ENCODE results near the gene PADI1. TPM values are rescaled to one million over a fixed set of nuclear protein-coding genes. Genes with fewer than 3 reads are reported as not detected.
"Not testable (repeated sequence)": the region's sequence is repeated elsewhere in the genome, so short reads cannot be mapped to it uniquely, and the experiment has no call there.

Gene PADI1
- polyA plus RNA-seq, 1 donor: 0.47 TPM

DNA sequence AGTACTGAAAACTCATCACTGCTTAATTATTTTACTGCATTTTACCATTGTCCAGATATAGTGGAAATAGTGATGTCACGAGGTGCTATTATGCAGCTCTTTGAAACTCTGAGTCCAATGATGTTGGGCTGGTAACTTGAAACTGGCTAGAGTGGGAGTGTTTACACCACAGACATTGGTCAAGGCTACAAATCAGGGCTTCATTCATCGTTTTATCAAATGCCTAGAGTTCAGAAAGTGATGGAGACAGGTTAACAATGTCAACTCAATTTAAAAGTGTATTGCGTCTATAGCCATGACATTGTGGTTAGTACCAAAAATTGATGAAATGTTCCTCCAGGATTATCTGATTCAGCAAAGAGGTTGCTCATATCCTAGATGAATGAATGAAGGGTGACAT, 12.7 kb downstream of the PADI1 start:
- no peak for DNase-seq (ENCODE audit: low read depth)

DNA sequence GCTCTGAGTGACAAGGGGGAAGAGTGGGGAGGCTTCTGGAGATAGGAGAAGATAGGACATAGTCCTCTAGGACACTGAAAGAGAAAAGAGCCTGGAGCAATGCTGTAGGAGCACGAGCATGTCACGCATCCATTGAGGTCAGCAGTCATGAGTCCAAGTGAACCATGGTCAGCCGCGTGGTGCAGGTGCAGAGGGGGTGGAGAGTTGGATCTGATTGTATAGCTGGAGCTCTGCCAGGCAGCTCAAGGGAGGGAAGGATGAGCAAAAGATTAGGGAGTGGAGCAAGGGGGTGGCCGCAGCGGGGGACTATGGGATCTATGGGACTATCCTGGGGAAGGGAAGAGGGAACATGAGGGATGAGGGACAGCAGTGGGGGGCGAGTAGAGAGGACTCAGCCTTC, 14.0 kb downstream of the PADI1 start:
- DNase-seq (ENCODE audit: low read depth): no peak

DNA sequence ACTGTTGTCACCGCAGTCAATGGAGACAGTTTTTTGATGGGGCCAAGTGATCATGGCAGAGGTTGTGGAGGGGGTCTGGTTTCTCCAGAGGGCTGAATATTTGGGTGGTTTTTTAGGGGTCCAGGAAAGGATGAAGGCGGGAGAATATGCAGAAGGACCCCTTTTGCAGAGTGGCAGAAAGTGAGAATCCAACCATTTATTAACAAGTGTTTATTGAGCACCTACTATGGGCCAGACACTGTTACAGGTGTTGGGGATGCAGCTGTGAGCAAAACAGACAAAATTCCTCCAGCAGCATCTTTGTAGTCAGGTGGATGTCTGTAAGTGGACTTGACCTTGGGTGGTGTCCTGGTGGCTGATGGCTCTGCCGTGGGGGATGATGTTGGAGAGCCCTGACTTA, 15.4 kb downstream of the PADI1 start:
- no peak for DNase-seq (ENCODE audit: low read depth)

DNA sequence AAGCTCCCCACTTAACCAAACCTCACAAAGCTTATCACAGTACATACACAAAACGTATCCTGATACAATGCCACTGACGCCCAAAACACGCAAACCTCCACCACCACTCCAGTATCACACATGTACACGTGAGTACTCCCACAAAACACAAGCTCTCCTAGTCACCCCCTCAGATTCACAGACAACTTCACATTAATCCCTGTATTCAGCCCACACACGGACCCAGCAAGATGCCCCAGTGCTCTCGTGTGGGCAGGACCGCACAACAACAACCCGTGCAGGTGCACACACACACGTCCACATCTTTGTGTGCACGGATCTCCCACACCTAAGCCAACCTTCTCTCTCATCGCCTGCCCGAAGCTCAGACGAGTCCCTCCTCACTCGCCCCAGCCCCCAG, 17.6 kb downstream of the PADI1 start:
- no peak for DNase-seq (ENCODE audit: low read depth)

DNA sequence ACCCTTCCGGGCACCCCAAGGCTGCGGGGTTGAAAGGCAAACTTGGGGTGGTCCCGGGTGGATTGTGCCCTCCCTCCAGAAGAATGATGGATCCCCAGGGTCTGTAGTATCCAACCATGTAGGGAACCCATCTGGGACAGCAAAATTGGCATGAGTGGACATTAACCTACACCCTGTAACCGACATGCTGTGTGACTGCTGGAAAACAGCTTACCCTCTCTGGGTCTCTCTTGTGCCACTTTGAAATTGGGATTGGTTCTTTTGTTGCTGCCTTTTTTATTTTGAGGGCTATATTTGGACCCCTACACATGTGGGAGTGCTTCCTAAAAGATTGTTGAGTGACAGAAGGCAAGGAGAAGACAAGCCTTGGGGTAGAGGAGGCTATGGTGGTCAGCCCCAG, 19.5 kb downstream of the PADI1 start:
- DNase-seq (ENCODE audit: low read depth): no peak

DNA sequence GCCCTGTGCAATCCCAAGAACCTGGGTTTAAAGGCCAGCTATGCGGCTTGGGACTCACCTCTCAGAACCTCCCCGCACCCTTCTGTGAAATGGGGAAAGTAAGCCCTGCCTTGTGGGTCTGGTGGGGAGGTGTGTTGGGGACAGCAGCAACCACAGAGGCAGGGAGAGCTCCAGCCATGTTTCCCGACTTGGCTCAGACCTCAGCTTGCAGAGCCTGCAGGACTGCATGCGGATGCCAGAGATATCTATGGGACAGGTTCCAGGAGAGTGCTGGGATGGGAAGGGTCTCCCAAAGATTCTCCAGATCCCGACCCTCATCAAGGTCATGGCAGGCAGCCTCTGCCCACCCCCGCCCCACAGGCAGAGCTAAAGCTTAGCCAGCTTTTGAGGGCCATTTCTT, 20.2 kb downstream of the PADI1 start:
- no peak for DNase-seq (ENCODE audit: low read depth)

DNA sequence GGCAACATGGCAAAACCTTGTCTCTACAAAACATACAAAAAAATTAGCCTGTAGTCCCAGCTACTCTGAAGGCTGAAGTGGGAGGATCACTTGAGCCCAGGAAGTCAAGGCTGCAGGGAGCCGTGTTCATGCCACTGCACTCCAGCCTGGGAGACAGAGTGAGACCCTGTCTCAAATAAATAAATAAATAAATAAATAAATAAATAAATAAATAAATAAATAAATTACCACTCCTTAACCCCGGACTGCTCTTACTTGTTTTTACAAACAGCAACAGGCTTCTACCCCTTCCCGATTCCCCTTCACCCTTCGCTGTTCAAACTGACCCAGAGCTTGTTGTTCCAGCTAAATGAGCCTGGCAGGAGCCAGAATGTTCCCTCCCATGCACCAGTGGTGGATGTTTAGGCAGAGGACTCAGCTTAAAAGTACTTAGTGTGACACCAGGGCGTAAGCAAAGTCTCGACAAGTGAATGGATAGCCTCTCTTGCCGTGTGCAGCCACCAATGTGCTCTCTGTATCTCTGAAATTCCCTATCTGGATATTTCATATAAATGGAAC, 22.5 kb downstream of the PADI1 start:
- no peak for DNase-seq (ENCODE audit: low read depth)

DNA sequence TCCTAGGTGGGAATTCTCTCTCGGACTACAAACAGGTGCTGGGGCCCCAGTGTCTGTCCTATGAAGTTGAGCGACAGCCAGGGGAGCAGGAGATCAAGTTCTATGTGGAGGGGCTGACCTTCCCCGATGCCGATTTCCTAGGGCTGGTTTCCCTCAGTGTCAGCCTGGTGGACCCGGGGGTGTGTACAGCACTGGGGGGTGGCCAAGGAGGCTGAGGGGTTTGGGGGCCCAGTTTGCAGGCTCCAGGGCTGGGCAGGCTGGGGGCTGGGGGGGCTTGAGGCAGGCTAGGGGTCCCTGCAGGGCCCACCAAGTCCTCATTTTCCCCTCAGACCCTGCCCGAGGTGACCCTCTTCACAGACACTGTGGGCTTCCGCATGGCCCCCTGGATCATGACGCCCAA, 23.7 kb downstream of the PADI1 start:
- DNase-seq (ENCODE audit: low read depth): no peak

DNA sequence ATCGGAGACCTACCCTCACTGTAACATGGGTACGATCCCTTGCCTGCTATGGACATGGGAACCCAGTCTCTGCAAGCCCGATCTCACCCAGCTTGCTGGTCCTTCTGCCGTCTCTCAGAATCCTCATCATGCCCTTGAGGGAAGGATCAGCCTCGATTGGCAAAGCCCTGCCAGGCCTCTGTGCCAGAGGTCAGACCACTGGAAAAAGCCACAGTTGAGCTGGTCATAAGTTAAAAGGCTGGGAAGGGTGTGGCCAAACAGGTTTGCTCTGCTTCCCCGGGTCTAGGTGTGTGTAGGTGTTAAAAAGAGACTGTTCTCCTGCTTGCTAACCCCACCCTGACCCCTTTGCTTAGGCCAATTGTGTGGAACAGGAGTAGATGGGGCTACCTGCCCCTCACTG, 24.5 kb downstream of the PADI1 start:
- DNase-seq (ENCODE audit: low read depth): no peak

DNA sequence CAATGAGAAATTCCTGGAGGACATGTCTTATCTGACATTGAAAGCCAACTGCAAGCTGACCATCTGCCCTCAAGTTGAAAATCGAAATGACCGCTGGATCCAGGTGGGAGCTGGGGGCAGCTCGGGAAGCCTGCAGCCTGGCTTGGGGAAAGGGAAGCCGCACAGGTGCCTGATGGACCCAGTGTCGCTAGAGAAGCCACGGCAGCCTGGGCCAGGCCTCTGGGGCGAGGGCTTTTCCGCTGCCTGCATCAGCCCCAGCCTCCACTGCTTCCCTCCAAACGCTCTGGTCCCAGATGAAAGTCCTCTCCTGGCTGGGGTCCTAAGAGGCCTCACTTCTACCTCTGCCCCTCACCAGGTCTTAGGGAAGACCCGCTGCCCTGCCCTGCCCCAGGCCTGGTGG, 25.2 kb downstream of the PADI1 start:
- DNase-seq (ENCODE audit: low read depth): no peak

DNA sequence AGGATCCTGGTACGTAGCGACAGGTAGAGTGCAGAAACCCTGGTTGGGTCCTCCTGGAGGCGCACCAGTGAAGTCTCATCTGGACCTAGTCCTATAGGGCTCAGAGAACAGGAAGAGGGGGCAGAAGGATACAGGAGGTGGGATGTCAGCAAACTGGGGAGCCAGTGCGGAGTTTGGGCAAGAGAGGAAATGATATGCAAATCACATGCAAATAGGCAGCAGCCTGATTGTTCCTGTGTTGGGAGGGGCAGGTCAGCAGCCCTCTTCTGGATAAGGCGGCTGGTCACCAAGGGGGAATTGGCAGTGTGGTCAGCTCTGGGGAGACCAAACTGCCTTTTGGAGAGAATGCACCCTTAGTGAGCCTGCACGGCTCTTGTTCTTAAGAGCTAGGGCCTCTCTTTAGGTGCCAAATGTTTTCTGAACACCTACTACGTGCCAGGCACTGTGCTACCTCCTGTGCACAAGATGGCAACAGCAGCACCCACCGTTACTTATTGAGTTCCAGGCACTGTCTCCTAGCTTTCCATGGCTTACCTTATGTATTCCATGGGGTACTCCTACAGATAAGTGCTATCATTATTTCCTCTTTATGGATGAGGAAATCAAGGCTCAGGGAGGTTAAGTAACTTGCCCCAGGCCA, 25.9 kb downstream of the PADI1 start:
- no peak for DNase-seq (ENCODE audit: low read depth)

DNA sequence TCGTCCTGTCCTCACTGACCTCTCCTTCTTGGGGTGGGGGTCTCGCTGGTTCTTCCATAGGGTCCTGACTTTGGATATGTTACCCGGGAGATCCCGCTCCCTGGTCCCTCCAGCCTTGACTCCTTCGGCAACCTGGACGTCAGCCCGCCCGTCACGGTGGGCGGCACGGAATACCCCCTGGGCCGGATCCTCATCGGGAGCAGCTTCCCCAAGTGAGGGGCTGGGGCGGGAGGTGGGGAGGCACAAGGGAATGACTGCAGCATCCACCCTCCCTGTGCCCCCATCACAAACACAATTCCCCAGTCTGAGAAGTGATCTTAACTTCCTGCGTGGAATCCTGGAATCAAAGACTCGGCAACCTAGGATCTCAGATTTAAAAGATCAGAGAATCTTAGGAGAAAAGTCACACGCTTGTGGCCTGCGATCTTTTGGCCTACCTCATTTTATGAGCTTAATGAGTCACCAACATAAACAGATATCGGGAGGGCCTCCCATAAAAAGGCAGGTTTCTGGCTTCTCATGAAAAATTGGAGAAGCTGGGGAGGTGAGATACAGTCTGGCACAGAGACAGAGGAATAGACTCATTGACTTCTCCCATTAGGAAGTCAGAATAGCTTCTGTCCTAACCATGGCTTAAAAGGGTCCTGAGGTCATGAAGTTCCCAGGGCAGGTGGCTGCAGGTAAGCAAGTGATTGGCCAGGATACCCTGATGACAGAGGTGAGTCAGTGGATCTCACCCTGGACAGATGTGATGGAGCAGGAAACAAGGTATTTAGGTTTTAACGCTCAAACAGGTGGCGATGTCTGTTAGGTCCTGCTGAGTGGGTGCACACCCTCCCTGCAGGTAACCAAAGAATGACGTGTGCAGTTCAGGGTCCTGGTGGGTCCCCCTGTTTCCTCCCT, 28.1 kb downstream of the PADI1 start:
- no peak for DNase-seq (ENCODE audit: low read depth)

DNA sequence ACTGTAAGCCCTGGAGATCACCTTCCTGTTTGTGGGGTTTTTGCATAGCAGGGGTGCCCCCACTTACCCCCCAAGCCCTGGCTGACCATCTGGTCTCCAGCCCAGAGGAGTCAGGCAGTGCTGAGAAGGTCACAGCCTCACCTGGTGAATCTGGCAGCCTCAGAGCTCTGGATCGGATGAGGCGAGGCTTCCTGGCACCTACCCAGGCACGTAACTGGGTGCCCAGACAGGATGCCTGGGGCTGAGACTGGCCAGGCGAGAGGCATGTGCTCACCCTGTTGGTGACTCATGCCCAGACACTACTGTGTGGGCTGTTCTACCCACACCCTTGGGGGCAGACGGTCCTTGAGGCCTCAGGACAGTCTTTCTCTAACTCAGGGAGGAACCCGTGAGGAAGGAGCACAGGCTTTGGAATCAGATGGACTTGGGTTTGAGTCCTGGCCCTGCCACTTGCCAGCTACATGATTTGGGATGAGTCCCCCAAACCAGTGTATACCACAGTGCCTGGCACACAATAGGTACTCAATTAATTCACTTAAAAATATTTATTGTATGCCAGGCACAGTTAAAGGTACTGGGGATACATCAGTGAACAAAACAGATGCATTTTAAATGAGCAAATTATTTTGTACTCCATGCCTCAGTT, 28.9 kb downstream of the PADI1 start:
- no peak for DNase-seq (ENCODE audit: low read depth)

DNA sequence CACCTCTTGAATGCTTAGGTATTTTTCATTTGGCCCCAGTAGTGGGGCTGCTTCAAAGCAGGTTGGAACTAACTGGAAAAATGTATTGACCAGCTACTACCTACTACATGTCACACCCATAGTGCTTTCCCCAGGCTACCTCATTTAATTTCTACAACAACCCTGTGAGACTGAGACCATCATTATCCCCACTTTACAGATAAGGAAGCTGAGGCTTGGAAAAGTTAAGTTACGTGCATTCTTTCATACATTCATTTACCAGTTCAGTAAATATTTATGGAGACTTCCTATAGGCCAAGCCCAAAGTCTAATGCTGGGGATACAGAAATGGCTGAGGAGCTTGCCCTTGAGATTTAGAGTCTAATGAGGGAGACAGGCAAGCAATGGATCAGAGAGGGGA, 29.5 kb downstream of the PADI1 start:
- no peak for DNase-seq (ENCODE audit: low read depth)

DNA sequence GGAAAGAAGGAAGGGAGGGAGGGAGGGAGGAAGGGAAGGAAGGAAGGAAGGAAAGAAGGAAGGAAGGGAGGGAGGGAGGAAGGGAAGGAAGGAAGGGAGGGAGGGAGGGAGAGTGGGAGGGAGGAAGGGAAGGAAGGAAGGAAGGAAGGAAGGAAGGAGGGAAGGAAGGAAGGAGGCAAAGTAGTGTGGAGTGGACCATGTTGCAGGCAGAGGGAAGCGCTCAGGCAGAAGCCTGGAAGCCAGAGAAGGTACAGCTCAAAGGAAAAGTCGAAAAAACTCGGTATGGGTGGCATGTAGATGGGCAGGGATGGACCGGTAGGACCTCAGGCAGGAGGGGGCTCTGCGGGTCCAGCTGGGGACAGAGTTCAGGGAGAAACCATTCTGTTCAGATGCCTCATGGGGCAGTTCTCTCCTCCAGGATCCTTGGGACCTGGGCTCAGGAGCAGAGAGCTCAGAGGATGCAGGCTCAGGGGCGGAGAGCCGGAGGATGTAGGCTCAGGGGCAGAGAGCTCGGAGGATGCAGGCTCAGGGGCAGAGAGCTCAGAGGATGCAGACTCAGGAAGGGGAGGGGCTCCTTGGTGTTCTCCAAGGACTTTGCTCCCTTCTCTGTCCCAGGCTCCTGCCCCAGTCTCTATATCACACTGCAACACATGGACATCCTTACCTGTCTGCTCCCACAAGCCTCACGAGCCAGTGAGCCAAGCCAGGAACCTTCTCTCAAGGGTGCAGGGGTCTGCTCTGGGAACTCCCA, 30.4 kb downstream of the PADI1 start:
- DNase-seq (ENCODE audit: low read depth): no peak

DNA sequence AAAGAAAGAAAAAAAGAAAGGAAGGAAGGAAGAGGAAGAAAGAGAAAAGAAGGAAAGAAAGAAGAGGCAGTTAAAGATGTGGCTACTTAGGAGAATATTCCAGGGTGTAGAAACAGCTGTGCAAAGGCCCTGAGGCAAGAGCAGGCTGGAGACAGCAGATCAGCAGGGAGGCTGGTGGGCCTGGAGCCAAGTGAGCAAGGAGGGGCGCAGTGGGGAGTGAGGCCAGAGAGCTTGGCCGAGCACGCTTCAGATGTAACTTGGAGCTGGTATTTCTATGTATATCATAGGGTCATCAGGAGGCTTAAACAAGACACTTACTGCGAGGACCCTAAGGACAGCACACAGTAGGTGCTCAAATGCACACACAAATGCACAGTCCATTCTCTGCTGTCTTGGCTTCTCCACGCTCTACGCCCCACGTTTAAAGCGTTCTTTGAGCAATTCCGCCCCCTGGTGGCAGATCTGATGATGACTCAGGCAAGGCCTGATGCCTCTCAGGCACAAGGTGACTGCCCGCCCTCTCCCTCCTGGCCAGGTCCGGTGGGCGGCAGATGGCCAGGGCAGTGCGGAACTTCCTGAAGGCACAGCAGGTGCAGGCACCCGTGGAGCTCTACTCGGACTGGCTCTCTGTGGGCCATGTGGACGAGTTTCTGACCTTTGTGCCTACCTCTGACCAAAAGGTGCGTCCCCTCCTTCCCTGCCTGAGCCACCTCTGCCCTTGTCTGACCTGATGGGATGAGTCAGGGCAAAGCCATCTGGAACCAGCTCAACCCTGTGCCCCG, 32.0 kb downstream of the PADI1 start:
- peak; percentile 47 for DNase-seq (ENCODE audit: low read depth)

DNA sequence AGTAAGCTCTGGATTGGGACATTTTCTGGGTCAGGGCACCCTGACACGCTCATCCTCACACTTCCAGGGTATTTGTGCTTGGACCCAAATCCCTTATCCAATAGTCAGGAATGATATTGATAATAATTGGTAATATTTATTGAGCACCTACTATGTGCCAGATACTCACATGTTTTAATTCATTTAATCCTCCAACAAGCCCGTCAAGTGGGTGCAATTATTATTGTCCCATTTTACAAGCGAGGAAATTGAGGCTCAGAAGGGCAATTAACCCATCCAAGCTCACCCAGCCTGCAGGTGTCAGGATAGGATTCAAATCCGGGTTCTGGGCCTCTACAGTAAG, 32.6 kb downstream of the PADI1 start:
- DNase-seq (ENCODE audit: low read depth): no peak

DNA sequence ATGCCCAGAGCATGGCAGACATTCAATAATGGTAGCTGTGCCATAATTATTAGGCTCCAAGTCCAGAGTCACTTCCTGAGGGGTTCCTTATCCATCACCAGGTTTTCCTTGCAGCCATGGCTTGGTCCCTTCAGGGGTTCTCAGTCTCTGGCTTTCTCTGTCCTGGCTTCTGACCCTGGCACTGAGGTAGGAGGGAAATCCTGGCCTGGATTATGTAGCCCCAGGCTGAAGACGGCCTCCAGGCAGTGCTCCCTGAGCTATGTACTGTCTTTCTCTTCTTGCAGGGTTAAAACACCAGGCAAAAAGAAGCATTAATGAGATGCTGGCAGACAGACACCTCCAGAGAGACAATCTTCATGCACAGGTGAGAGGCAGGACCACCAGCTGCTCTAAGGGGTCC, 34.5 kb downstream of the PADI1 start:
- DNase-seq (ENCODE audit: low read depth): peak; percentile 71

DNA sequence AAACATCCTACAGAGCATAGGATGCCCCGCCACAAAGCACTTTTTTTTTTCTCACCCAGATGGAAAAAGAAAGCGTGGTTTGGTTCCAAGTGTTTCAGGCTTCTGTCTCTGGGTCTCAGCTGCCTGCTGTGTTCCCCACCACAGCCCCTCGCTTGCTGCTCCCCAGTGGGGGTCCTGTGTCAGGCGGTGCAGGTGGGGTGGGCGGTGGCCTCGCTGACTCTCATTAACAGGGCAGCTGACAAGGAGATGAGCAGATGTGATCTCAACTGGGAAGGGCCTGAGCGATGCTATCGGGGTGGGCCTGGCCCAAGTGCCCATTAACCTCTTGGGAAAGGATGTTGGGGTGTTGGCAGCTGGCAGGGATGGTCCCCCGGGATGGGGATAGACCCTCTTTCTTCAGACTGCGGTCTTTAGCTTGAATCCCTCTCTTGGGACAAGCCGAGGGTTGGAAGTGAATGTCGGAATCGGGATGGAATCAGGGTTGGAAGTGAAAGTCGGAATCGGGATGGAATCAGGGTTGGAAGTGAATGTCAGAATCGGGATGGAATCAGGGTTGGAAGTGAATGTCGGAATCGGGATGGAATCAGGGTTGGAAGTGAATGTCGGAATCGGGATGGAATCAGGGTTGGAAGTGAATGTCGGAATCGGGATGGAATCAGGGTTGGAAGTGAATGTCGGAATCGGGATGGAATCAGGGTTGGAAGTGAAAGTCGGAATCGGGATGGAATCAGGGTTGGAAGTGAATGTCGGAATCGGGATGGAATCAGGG, 36.3 kb downstream of the PADI1 start:
- DNase-seq (ENCODE audit: low read depth): not testable (repeated sequence)

DNA sequence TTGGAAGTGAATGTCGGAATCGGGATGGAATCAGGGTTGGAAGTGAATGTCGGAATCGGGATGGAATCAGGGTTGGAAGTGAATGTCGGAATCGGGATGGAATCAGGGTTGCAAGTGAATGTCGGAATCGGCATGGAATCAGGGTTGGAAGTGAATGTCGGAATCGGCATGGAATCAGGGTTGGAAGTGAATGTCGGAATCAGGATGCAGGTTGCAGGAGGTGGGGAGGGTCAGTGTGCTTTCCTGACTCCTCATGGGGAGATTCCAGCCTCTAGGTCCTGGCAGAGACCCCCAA, 36.8 kb downstream of the PADI1 start:
- DNase-seq (ENCODE audit: low read depth): not testable (repeated sequence)

DNA sequence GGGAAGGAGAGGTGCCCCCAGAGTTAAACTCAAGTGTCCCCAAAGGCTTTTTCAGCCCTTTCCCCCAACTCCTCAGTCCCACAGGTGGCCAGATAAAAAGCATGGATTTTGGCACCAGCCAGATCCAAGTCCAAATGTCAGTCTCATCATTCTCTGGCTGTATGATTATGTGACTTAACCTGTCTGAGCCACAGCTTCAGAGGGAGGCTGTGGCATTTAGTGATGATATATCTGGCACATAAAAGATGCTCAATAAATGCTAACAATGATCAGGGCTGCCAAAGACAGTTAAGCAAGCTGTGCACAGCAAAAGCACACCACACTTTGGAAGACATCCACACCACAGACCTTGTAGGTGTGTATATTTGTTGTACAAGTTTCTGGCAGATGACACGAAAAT, 38.3 kb downstream of the PADI1 start:
- no peak for DNase-seq (ENCODE audit: low read depth)
